Loucy (cell line): Measurements from ENCODE around the gene TRPM5.

Source experiments
- H2AFZ ChIP-seq: fragments of 200-600 bp; sonication (generic); 2 replicates; pipeline ENCODE4 v1.6.0; 2016; ENCODE audit warnings: antibody characterized with exemption, mild to moderate bottlenecking, low read length, moderate library complexity
- H3F3A ChIP-seq: fragments of 200-600 bp; 2 replicates; pipeline ENCODE4 v1.6.0; 2016; ENCODE audit warnings: antibody characterized with exemption, low read depth, mild to moderate bottlenecking
- H3K27me3 ChIP-seq: fragments of 200-600 bp; sonication (generic); 2 replicates; pipeline ENCODE4 v1.6.1; 2014; ENCODE audit warnings: low read length, mild to moderate bottlenecking; ENCODE audit not compliant: insufficient read depth, poor library complexity, severe bottlenecking
- H3K36me3 ChIP-seq: fragments of 200-600 bp; sonication (generic); 2 replicates; pipeline ENCODE4 v1.6.1; 2016; ENCODE audit warnings: low read length; ENCODE audit not compliant: insufficient read depth
- H3K4me1 ChIP-seq: fragments of 200-600 bp; sonication (generic); 2 replicates; pipeline ENCODE4 v1.5.1; 2014; ENCODE audit warnings: low read length, mild to moderate bottlenecking; ENCODE audit not compliant: insufficient read depth, poor library complexity, severe bottlenecking
- H3K4me2 ChIP-seq: fragments of 200-600 bp; sonication (generic); 2 replicates; pipeline ENCODE4 v1.6.0; 2014; ENCODE audit warnings: antibody characterized with exemption, low read length, low read depth, mild to moderate bottlenecking; ENCODE audit not compliant: poor library complexity, severe bottlenecking
- H3K4me3 ChIP-seq: fragments of 200-600 bp; sonication (generic); 2 replicates; pipeline ENCODE4 v1.5.1; 2014; ENCODE audit warnings: low read length, mild to moderate bottlenecking, mixed read lengths; ENCODE audit not compliant: poor library complexity, severe bottlenecking
- H3K79me2 ChIP-seq: fragments of 200-600 bp; sonication (generic); 2 replicates; pipeline ENCODE4 v1.6.1; 2014; ENCODE audit warnings: low read length; ENCODE audit not compliant: insufficient read depth
- H3K9ac ChIP-seq: fragments of 200-600 bp; sonication (generic); 2 replicates; pipeline ENCODE4 v1.6.0; 2014; ENCODE audit warnings: mild to moderate bottlenecking, low read depth, low read length, moderate library complexity; ENCODE audit not compliant: poor library complexity, severe bottlenecking
- H3K9me2 ChIP-seq: fragments of 200-600 bp; sonication (generic); replicated peaks from 2 replicates; pipeline ENCODE4 v1.6.1; 2016; ENCODE audit warnings: low read depth, low read length, mixed read lengths
- H3K9me3 ChIP-seq: fragments of 200-600 bp; sonication (generic); 2 replicates; pipeline ENCODE4 v1.6.1; 2014; ENCODE audit warnings: mild to moderate bottlenecking, antibody characterized with exemption, low read length, low read depth; ENCODE audit not compliant: insufficient read depth
- H4K20me1 ChIP-seq: fragments of 200-600 bp; sonication (generic); 2 replicates; pipeline ENCODE4 v1.6.0; 2014; ENCODE audit warnings: antibody characterized with exemption, low read length, mild to moderate bottlenecking; ENCODE audit not compliant: insufficient read depth, poor library complexity, severe bottlenecking
- EZH2phosphoT487 ChIP-seq: fragments of 200-600 bp; IDR thresholded peaks from 2 replicates; pipeline ENCODE4 v1.6.1; 2018; ENCODE audit warnings: antibody characterized with exemption, mild to moderate bottlenecking, moderate library complexity, borderline replicate concordance
- TF ChIP-seq, protein P1 (sequence below): fragments of 200-600 bp; sonication (generic); conservative IDR thresholded peaks from 2 replicates; pipeline ENCODE4 v1.5.1; 2014; ENCODE audit warnings: mild to moderate bottlenecking, antibody characterized with exemption, low read length

TRPM5 gene

DNA sequence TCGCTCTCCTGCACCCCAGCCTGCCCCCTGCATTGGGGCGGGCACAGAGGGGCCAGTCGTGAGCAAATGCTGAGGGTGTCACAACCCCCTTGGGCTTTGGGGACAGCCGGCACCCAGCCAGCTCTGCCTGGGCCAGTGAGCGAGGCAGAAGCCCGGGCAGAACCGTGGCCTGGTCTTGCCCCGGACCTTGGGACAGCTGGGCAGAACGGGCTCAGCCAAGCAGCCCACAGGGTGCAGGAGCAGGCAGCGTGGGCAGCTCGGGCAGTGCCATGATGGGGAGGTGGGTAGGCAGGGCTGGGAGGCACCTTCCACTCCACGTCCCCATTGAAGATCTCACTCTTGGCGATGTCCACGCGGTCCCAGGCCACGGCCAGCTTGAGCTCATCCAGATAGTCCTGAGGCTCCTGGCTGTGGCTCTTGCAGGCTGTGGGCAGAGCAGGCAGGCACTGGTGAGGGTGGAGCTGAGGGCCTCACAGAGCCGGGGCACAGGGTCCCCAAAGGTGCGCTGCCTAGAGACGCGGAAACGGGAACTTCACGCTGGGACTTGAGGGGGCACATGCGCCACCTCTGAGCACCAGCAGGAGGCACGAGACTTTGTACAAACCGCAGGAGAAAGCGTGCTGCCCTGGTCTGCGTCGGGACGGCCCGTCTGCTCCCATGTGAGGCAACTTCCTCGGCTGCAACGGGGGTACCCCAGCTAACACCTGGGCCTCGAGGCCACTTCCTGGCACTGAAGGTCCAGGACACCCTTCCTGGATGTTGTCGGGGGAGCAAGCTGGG lies 28.5 kb downstream of the TRPM5 start:
- H3K4me1 ChIP-seq = no peaks in the 10 kb centered on the region

DNA sequence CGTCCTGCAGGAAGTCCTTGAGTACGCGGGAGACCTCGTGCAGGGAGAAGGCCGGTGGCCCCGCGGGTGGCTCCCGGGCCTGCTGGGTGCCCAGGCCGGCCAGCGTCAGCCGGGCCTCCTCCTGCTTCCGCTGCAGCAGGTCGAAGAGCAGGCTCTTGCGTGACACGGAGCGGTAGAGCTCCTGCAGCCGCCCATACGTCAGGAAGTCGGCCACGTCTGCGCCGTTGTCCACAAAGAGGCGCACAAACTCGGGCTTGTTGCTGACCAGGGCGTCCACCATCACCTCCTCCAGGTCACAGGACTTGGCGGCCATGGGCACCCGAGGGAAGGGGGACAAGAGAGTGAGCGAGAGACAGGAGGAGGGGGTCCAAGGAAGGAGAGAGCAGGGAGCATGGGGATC lies 29.1 kb downstream of the TRPM5 start:
- Histone ChIP-seq H2AFZ (no peak overlapping the region), H3K4me3 (no peak overlapping the region), H4K20me1 (no peaks in the 10 kb centered on the region), H3K4me1 (no peaks in the 10 kb centered on the region), H3F3A (no peaks in the 10 kb centered on the region), H3K9ac (no peak overlapping the region), H3K79me2 (no peaks in the 10 kb centered on the region), H3K4me2 (no peak overlapping the region), H3K9me2 (no peaks in the 10 kb centered on the region), H3K36me3 (no peaks in the 10 kb centered on the region), H3K9me3 (no peaks in the 10 kb centered on the region), H3K27me3 (no peaks in the 10 kb centered on the region)
- TF ChIP-seq EZH2phosphoT487 = no peak
- TF ChIP-seq, protein P1, sequence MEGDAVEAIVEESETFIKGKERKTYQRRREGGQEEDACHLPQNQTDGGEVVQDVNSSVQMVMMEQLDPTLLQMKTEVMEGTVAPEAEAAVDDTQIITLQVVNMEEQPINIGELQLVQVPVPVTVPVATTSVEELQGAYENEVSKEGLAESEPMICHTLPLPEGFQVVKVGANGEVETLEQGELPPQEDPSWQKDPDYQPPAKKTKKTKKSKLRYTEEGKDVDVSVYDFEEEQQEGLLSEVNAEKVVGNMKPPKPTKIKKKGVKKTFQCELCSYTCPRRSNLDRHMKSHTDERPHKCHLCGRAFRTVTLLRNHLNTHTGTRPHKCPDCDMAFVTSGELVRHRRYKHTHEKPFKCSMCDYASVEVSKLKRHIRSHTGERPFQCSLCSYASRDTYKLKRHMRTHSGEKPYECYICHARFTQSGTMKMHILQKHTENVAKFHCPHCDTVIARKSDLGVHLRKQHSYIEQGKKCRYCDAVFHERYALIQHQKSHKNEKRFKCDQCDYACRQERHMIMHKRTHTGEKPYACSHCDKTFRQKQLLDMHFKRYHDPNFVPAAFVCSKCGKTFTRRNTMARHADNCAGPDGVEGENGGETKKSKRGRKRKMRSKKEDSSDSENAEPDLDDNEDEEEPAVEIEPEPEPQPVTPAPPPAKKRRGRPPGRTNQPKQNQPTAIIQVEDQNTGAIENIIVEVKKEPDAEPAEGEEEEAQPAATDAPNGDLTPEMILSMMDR = no peak

More for the DNA sequence above, 28.5 kb downstream of the TRPM5 start:
- Histone ChIP-seq H3K9me2 (no peaks in the 10 kb centered on the region), H3K9me3 (no peaks in the 10 kb centered on the region), H3F3A (no peaks in the 10 kb centered on the region), H3K4me2 (no peak overlapping the region), H3K4me3 (no peak overlapping the region), H3K27me3 (no peaks in the 10 kb centered on the region), H4K20me1 (no peaks in the 10 kb centered on the region), H3K36me3 (no peaks in the 10 kb centered on the region), H3K79me2 (no peaks in the 10 kb centered on the region), H2AFZ (no peak overlapping the region), H3K9ac (no peak overlapping the region)
- no peak for TF ChIP-seq EZH2phosphoT487
- TF ChIP-seq, protein P1 = no peak; the same call in 1 of the 2 replicates

DNA sequence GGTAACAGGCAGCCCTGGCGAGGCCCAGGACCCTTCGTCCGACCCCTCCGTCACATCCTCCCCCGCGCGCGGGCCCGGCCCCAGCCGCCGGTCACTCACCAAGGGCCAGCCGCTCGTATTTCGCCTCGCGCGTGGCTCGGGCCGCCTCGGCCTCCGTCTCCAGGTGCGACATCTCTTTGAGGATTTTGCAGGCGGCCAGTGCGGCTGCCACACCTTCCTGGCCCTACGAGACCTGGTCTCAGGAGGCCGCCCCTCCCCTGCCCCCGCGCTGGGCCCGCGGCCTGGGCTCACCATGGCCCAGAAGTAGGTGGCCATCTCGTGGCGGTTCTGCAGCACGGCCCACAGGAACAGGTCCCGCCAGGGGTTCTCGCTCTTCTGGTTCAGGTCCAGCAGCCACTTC lies 29.7 kb downstream of the TRPM5 start:
- TF ChIP-seq, protein P1 = no peak
- TF ChIP-seq EZH2phosphoT487 = no peak
- Histone ChIP-seq H3K36me3 (no peaks in the 10 kb centered on the region), H3K4me2 (no peak overlapping the region), H3K4me3 (no peak overlapping the region), H3K27me3 (no peaks in the 10 kb centered on the region), H4K20me1 (no peaks in the 10 kb centered on the region), H3K4me1 (no peaks in the 10 kb centered on the region), H3K9me2 (no peaks in the 10 kb centered on the region), H2AFZ (no peak overlapping the region), H3K79me2 (no peaks in the 10 kb centered on the region), H3K9me3 (no peaks in the 10 kb centered on the region), H3K9ac (no peak overlapping the region), H3F3A (no peaks in the 10 kb centered on the region)
